Karpas-422 (cell line): ENCODE data around the gene ADARB1. TPM values are rescaled to one million over a fixed set of nuclear protein-coding genes. Genes with fewer than 3 reads are reported as not detected.
A peak's percentile ranks its signal among the peaks of the same experiment; 100 is the strongest.

Experiments used
- DNase-seq: peaks from one replicate; pipeline ENCODE4 v3.0.0-alpha.2; 2015
- H2AFZ ChIP-seq: fragments of 200-600 bp; sonication (generic); 2 replicates; pipeline ENCODE4 v1.6.1; 2014; ENCODE audit warnings: antibody characterized with exemption, low read length, mixed read lengths
- H3K27ac ChIP-seq: fragments of 200-600 bp; sonication (generic); 2 replicates; pipeline ENCODE4 v1.5.1; 2014; ENCODE audit warnings: mild to moderate bottlenecking, low read length, moderate library complexity
- H3K27me3 ChIP-seq: fragments of 200-600 bp; sonication (generic); 2 replicates; pipeline ENCODE4 v1.6.1; 2014; ENCODE audit warnings: low read length, mixed read lengths
- H3K36me3 ChIP-seq: fragments of 200-600 bp; sonication (generic); 2 replicates; pipeline ENCODE4 v1.6.1; 2014; ENCODE audit warnings: low read length, mixed read lengths; ENCODE audit not compliant: insufficient read depth
- H3K4me1 ChIP-seq: fragments of 200-600 bp; sonication (generic); 2 replicates; pipeline ENCODE4 v1.6.1; 2014; ENCODE audit warnings: mild to moderate bottlenecking, low read length, mixed read lengths
- H3K4me2 ChIP-seq: fragments of 200-600 bp; sonication (generic); 2 replicates; pipeline ENCODE4 v1.6.1; 2014; ENCODE audit warnings: low read length, low read depth, mild to moderate bottlenecking; ENCODE audit not compliant: poor library complexity, severe bottlenecking
- H3K4me3 ChIP-seq: fragments of 200-600 bp; sonication (generic); 2 replicates; pipeline ENCODE4 v1.5.1; 2014; ENCODE audit warnings: mild to moderate bottlenecking, antibody characterized with exemption, low read length, mixed read lengths
- H3K79me2 ChIP-seq: fragments of 200-600 bp; sonication (generic); 2 replicates; pipeline ENCODE4 v1.6.1; 2014; ENCODE audit warnings: mild to moderate bottlenecking, low read length, mixed read lengths
- H3K9ac ChIP-seq: fragments of 200-600 bp; sonication (generic); 2 replicates; pipeline ENCODE4 v1.6.0; 2014; ENCODE audit warnings: low read length
- H3K9me2 ChIP-seq: fragments of 200-600 bp; sonication (generic), shearing (Covaris generic); replicated peaks from 2 replicates; pipeline ENCODE4 v1.6.0; 2014; ENCODE audit warnings: mild to moderate bottlenecking, low read length, moderate library complexity; ENCODE audit not compliant: insufficient read depth
- H3K9me3 ChIP-seq: fragments of 300-700, 200-600 bp; sonication (generic); 2 replicates; pipeline ENCODE4 v1.6.1; 2014; ENCODE audit warnings: low read length, mixed read lengths
- H4K20me1 ChIP-seq: fragments of 200-600 bp; sonication (generic); 2 replicates; pipeline ENCODE4 v1.6.1; 2014; ENCODE audit warnings: mild to moderate bottlenecking, antibody characterized with exemption, low read length, low read depth; ENCODE audit not compliant: insufficient read depth
- total RNA-seq: library from RNA; depleted of rRNA; stranded (reverse); fragments of >200 nt; shearing (Covaris generic); gene quantifications from 2 replicates; pipeline ENCODE4 v1.2.3, GENCODE V29; 2014; ENCODE audit warnings: low replicate concordance

The ADARB1 gene
- total RNA-seq, 1 experiment from 2014 or later, result 2.0 TPM

DNA sequence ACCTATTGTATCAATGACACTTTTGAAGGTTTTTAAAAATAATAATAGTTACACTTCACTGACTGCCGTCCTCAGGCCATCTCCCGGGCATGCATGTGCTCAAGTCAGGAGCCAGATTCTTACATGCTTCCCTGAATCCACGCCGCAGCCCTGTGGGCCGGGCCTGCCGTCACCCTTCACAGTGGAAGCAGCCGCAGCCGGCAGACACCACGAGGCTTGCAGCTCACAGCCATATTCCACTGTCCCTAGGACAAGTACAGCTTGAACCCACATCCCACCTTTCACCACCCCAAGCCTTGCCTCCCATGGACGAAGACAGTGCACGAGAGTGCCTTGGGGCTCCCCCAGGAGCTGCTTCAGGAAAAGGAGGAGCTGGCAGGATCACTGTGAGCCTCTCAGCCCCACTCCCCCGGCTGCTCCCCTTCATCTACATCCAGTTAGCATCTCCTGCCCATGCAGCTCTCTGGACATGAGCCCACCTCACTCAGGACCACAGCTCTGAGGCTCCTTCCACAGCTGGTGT lies 136.1 kb downstream of the ADARB1 start:
- Histone ChIP-seq H3K27ac (no peak overlapping the region), H3K9ac (no peak overlapping the region), H3K9me3 (0 out of 2 replicates have a peak, but pooled peaks cover 2% of the 10 kb centered on the region), H3K27me3 (0 out of 2 replicates have a peak, but pooled peaks cover 3% of the 10 kb centered on the region), H3K36me3 (no peaks in the 10 kb centered on the region), H3K4me1 (no peaks in the 10 kb centered on the region), H3K79me2 (no peaks in the 10 kb centered on the region), H3K4me2 (no peak overlapping the region), H4K20me1 (no peaks in the 10 kb centered on the region; the same call in 1 of the 2 replicates), H3K9me2 (no peaks in the 10 kb centered on the region), H3K4me3 (no peak overlapping the region), H2AFZ (no peak overlapping the region)
- DNase-seq, result no peak

DNA sequence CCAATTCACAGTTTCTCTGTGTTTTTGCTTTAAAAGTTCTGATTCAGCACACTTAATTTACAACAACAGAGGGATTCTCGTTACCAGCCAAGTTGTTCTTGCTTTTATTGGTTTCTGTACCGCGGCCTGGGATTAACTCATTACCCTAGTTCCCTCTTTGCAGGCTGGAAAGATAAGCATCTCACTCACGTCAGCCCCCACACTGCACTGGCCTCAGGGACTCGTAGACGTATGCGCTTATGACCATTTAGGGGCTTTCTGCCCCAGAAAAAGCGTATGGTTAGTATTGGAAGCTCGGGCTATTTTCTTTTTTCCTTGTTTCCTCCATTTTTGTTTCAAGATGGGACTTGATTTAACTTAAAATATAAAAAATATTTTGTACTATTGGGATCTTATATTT lies 137.3 kb downstream of the ADARB1 start:
- H3K9me3 ChIP-seq, result 0 out of 2 replicates have a peak, but pooled peaks cover 4% of the 10 kb centered on the region
- no peaks in the 10 kb centered on the region for H3K36me3 ChIP-seq
- no peak overlapping the region for H3K27ac ChIP-seq
- no peaks in the 10 kb centered on the region for H3K9me2 ChIP-seq
- no peak overlapping the region for H3K4me3 ChIP-seq
- no peaks in the 10 kb centered on the region; the same call in 1 of the 2 replicates for H4K20me1 ChIP-seq
- H3K4me2 ChIP-seq, result no peak overlapping the region
- H2AFZ ChIP-seq, result no peak overlapping the region
- no peaks in the 10 kb centered on the region for H3K4me1 ChIP-seq
- no peak overlapping the region for H3K9ac ChIP-seq
- 0 out of 2 replicates have a peak, but pooled peaks cover 3% of the 10 kb centered on the region for H3K27me3 ChIP-seq
- no peak for DNase-seq
- no peaks in the 10 kb centered on the region for H3K79me2 ChIP-seq

DNA sequence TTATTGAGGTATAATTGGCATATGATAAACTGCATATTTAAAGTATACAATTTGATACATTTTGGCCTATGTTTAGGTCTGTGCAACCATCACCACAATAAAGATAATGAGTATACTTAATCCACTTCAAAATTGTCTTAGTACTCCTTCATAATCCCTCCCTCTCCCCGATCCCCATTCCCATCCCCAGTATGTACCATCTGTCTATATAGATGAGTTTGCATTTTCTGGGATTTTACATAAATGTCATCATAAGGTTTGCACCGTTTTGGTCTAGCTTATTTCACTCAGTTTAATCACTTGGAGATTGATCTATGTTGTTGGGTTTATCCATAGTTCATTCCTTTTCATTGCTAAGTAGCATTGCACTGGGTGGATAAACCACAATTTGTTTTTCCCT lies 139.0 kb downstream of the ADARB1 start:
- Histone ChIP-seq H3K79me2 (no peaks in the 10 kb centered on the region), H4K20me1 (no peaks in the 10 kb centered on the region; the same call in 1 of the 2 replicates), H3K4me3 (no peak overlapping the region), H3K27me3 (0 out of 2 replicates have a peak, but pooled peaks cover 3% of the 10 kb centered on the region), H3K9me3 (peaks cover 7% of the 10 kb centered on the region; the same call in 1 of the 2 replicates), H3K9ac (no peak overlapping the region), H2AFZ (no peak overlapping the region), H3K27ac (no peak overlapping the region), H3K4me2 (no peak overlapping the region), H3K36me3 (no peaks in the 10 kb centered on the region), H3K4me1 (no peaks in the 10 kb centered on the region), H3K9me2 (no peaks in the 10 kb centered on the region)
- no peak for DNase-seq

DNA sequence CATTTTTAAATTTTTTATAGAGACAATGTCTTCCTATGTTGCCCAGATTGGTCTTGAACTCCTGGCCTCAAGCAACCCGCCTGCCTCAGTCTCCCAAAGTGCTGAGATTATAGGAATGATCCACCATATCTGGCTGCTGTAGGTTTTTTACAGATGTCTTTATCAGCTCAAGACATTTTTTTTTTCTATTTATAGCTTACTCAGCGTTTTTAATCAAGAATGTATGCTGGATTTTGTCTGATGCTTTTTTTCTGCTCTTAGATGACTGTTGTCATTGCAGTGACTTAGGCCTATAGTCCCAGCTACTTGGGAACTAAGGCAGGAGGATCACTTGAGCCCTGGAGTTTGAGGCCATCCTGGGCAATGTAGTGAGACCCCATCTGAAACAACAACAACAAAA lies 140.8 kb downstream of the ADARB1 start:
- Histone ChIP-seq H3K79me2 (no peaks in the 10 kb centered on the region), H3K9me3 (peaks cover 7% of the 10 kb centered on the region; the same call in 1 of the 2 replicates), H2AFZ (no peak overlapping the region), H4K20me1 (no peaks in the 10 kb centered on the region), H3K27ac (no peak overlapping the region), H3K4me1 (no peaks in the 10 kb centered on the region), H3K36me3 (no peaks in the 10 kb centered on the region), H3K9ac (no peak overlapping the region), H3K4me2 (no peak overlapping the region), H3K27me3 (0 out of 2 replicates have a peak, but pooled peaks cover 3% of the 10 kb centered on the region), H3K9me2 (no peaks in the 10 kb centered on the region), H3K4me3 (no peak overlapping the region)
- DNase-seq, result peak; percentile 32

DNA sequence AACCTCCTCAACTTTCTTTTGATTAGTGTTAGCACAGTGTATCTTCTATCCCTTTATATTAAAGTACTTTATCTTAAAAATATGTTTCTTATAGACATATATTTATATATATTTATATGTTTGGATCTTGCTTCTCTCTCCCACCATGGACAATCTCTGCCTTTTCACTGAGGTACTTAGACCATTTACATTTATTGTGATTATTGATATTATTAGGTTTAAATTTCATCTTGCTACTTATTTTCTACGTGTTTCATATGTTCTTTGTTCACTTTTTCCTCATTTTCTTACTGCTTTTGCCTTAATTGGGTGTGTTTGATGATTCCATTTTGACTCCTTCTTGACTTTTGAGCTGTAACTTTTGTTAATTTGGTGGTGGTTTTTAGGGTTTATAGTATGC lies 142.6 kb downstream of the ADARB1 start:
- Histone ChIP-seq H4K20me1 (no peaks in the 10 kb centered on the region), H3K9me2 (no peaks in the 10 kb centered on the region), H3K9me3 (peaks cover 7% of the 10 kb centered on the region; the same call in 1 of the 2 replicates), H3K79me2 (no peaks in the 10 kb centered on the region), H3K4me2 (no peak overlapping the region), H3K4me3 (no peak overlapping the region), H3K27ac (no peak overlapping the region), H3K36me3 (no peaks in the 10 kb centered on the region), H3K27me3 (0 out of 2 replicates have a peak, but pooled peaks cover 3% of the 10 kb centered on the region), H2AFZ (no peak overlapping the region), H3K9ac (no peak overlapping the region), H3K4me1 (no peaks in the 10 kb centered on the region)
- no peak for DNase-seq

DNA sequence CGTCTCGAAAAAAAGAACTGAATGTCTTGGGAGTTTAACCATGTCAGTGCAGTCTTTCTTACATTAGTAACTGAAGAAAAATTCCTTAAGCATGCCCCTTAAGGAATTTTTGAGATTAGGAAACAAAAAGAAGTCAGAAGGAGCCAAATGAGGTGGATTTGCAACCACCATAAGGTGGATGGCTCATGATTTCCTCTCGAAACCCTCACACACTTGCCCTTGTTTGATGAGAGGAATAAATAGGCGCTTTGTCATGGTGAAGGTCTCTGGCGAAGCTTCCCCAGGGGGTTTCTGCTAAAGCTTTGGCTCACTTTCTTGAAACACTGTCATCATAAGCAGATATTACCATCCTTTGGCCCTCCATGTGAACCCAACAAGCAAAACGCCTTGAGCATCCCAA lies 145.1 kb downstream of the ADARB1 start:
- Histone ChIP-seq H3K27me3 (no peaks in the 10 kb centered on the region), H3K9me3 (peaks cover 7% of the 10 kb centered on the region; the same call in 1 of the 2 replicates), H3K36me3 (no peaks in the 10 kb centered on the region), H3K27ac (no peak overlapping the region), H3K4me3 (no peak overlapping the region), H3K79me2 (no peaks in the 10 kb centered on the region), H3K4me1 (no peaks in the 10 kb centered on the region), H2AFZ (no peak overlapping the region), H3K9ac (no peak overlapping the region), H4K20me1 (no peaks in the 10 kb centered on the region), H3K4me2 (no peak overlapping the region), H3K9me2 (no peaks in the 10 kb centered on the region)
- no peak for DNase-seq

DNA sequence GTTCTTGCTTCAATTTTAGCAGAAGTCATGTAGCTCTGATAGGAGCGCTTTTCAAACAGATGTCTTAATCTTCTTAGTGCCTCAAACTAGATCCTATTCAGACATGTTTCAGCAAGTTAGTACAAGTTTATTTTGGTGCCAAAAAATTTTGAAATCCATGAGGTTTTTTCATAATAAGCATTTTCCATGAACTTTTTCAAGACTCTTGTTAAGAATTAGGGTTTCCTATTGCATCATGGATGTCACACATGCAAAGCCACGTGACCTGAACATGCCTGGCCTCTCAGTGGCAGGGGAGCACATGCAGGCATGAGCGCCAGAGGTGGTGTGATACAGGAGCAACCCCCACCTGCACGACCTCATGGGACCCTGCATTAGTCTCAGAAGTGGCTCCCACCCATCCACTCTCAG lies 145.7 kb downstream of the ADARB1 start:
- no peaks in the 10 kb centered on the region for H3K27me3 ChIP-seq
- no peak overlapping the region for H3K9ac ChIP-seq
- no peaks in the 10 kb centered on the region for H3K36me3 ChIP-seq
- peaks cover 7% of the 10 kb centered on the region; the same call in 1 of the 2 replicates for H3K9me3 ChIP-seq
- no peak overlapping the region for H2AFZ ChIP-seq
- no peaks in the 10 kb centered on the region for H4K20me1 ChIP-seq
- H3K9me2 ChIP-seq, result no peaks in the 10 kb centered on the region
- H3K27ac ChIP-seq, result no peak overlapping the region
- no peak overlapping the region for H3K4me2 ChIP-seq
- H3K4me1 ChIP-seq, result no peaks in the 10 kb centered on the region
- no peak for DNase-seq
- H3K79me2 ChIP-seq, result no peaks in the 10 kb centered on the region
- H3K4me3 ChIP-seq, result no peak overlapping the region

DNA sequence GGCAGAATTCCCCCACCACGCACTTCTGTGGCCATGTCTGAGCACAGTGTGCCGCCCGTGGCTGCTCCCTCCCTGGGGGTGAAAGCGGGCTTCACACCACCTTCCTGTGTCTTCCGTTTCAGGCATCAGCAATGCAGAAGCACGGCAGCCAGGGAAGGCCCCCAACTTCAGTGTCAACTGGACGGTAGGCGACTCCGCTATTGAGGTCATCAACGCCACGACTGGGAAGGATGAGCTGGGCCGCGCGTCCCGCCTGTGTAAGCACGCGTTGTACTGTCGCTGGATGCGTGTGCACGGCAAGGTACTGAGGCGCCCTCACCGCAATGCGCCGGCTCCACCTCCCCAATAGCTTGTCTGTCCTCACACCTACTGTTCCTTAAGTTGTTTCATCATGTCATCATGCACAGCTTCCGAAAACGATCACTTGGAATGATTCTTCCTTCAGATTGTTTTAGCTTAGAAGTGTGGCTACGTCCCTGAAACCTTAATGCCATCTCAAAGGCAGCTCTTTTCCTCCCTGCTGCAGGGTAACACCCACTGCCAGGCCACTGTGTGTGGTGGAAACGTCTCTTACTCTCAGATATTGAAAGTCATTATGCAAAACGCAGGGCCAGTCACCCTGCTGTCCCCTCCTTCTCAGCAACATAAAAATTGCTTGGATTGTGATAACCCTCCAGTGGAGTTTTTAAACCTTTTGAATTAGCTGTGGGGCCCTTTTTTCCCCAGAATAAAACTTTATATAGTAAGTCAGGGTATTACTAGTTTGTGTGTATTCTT lies 146.5 kb downstream of the ADARB1 start:
- H2AFZ ChIP-seq, result no peak overlapping the region
- H3K9me2 ChIP-seq, result no peaks in the 10 kb centered on the region
- H3K27me3 ChIP-seq, result no peaks in the 10 kb centered on the region
- H4K20me1 ChIP-seq, result no peaks in the 10 kb centered on the region
- no peak overlapping the region for H3K9ac ChIP-seq
- H3K4me1 ChIP-seq, result no peaks in the 10 kb centered on the region
- no peak overlapping the region for H3K27ac ChIP-seq
- H3K4me3 ChIP-seq, result no peak overlapping the region
- no peaks in the 10 kb centered on the region for H3K79me2 ChIP-seq
- H3K9me3 ChIP-seq, result peaks cover 3% of the 10 kb centered on the region; the same call in 1 of the 2 replicates
- H3K4me2 ChIP-seq, result no peak overlapping the region
- peak; percentile 31 for DNase-seq
- no peaks in the 10 kb centered on the region for H3K36me3 ChIP-seq
